Measurements from ENCODE around the gene FRAS1. TPM values are rescaled to one million over a fixed set of nuclear protein-coding genes. Genes with fewer than 3 reads are reported as not detected.

FRAS1 gene
- total and polyA plus RNA-seq, 2 of the 8 experiments (the other 6 are each of a cell fraction or from before 2014, with no cell fraction given): 38.5 to 109 TPM

DNA sequence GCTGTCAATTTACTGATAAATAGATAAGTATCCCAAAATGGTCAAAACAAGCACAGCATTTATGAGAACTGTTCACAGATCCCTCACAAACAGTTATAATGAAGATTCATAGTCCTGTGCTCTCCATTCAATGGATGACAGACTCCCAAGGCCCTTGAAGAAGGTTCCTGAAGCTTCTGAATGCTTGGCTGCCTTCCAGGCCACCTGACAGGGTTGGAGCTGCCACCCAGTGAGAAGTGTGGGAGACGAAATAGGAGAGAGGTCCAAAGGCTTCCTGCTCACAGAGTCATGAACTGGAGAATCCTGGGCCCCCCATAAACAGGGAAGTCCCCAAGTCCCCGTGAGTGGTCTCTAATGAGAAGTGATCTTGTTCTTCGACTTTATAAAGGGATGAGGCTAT, 468.4 kb downstream of the FRAS1 start (continued):
- TF ChIP-seq BCL11A (IDR thresholded peaks at IDR 0.05; ENCODE audit: low read depth in 2 of 2, low read length in 2 of 2): no peak
- no peak for TF ChIP-seq CREB1 (IDR thresholded peaks at IDR 0.05)

All from H1 (cell line).